Kidney (tissue), 14 donors: ENCODE measurements around the gene KLF6. TPM values are rescaled to one million over a fixed set of nuclear protein-coding genes. Genes with fewer than 3 reads are reported as not detected.

Experiments used
- DNase-seq, 5 donors: peaks; one replicate each; pipeline ENCODE4 v3.0.0-alpha.2; 2013 to 2020
- FAIRE-seq: peaks from 2 replicates; lab custom pipeline; 2012; peaks lifted over from hg19 to GRCh38; lab: Jason Lieb, UNC
- H3K27ac ChIP-seq, 2 donors: one replicate each; pipeline ENCODE4 v1.7.0; 2013; ENCODE audit warnings: low read depth in 2 of 2, low read length in 2 of 2, inconsistent platforms in 1 of 2
- H3K27me3 ChIP-seq: one replicate; pipeline ENCODE4 v1.7.1; 2013; ENCODE audit warnings: low read length, inconsistent platforms; ENCODE audit not compliant: control insufficient read depth, insufficient read depth
- H3K36me3 ChIP-seq, 3 donors: one replicate each; pipeline versions ENCODE4 v1.7.0 to v1.7.1; 2013; ENCODE audit warnings: low read length in 3 of 3, control low read depth in 1 of 3, inconsistent platforms in 1 of 3; ENCODE audit not compliant: insufficient read depth in 3 of 3, control insufficient read depth in 2 of 3
- H3K4me1 ChIP-seq, 3 donors: one replicate each; pipeline versions ENCODE4 v1.7.0 to v1.7.1; 2013; ENCODE audit warnings: low read length in 3 of 3, inconsistent platforms in 1 of 3, low read depth in 1 of 3; ENCODE audit not compliant: control insufficient read depth in 2 of 3, insufficient read depth in 2 of 3
- H3K4me3 ChIP-seq, 3 donors: one replicate each; pipeline versions ENCODE4 v1.7.0 to v1.8.1; 2013; ENCODE audit warnings: low read length in 3 of 3, control low read depth in 1 of 3, inconsistent platforms in 1 of 3
- H3K9ac ChIP-seq, 3 donors: one replicate each; pipeline versions ENCODE4 v1.7.0 to v1.7.1; 2013; ENCODE audit warnings: low read length in 3 of 3, control low read depth in 1 of 3, inconsistent platforms in 1 of 3
- H3K9me3 ChIP-seq, 3 donors: one replicate each; pipeline versions ENCODE4 v1.7.0 to v1.7.1; 2013; ENCODE audit warnings: low read length in 3 of 3, control low read depth in 1 of 3, inconsistent platforms in 1 of 3; ENCODE audit not compliant: control insufficient read depth in 2 of 3, insufficient read depth in 1 of 3
- intact Hi-C: fragments of 100-400 bp; cut with DNase I; formaldehyde crosslinking; loops from one replicate; pipeline ENCODE4 v1.11.1; 2022
- polyA plus RNA-seq: library from polyadenylated mRNA; stranded (reverse); fragments of 350-450 nt; fragmentation: Illumina TruSeq; extraction: RNeasy Lipid Tissue Mini Kit (QIAGEN cat#74804); gene quantifications from one replicate; pipeline ENCODE4 v1.2.3, GENCODE V29; 2014; ENCODE audit warnings: low read depth, low replicate concordance; ENCODE audit not compliant: insufficient read depth
- total RNA-seq: library from RNA; stranded (reverse); fragmentation: NEBNext Ultra II Directional; extraction: Animal tissue kit (Norgen Biotek cat#: 25700); gene quantifications from one replicate; pipeline ENCODE4 v1.2.1, GENCODE V29; 2021
- TF ChIP-seq, protein P1 (sequence below): IDR thresholded peaks from 3 replicates; pipeline ENCODE4 v1.5.1; 2012; ENCODE audit warnings: mild to moderate bottlenecking, moderate library complexity, borderline replicate concordance; ENCODE audit not compliant: insufficient read depth; ENCODE audit errors: extremely low read depth
- donor health status: control.
- donor health status: control.
- donor health status: control.
- donor health status: control.
- donor health status: control.
- donor health status: DM: yes; HTN: yes; CAD: no.
- donor health status: Normal renal cell carcinoma (clear cell type).

KLF6 gene
- total and polyA plus RNA-seq, 2 donors from 2014 or later = 27.8 to 230 TPM

GRCh38 chr10:3797750-3798149 lies 12.7 kb upstream of the KLF6 start:
- intact Hi-C loops = no loop called here
- H3K4me3 ChIP-seq = no peak overlapping the region
- H3K36me3 ChIP-seq = peaks cover 0 to 6% (median 0%) of the 10 kb centered on the region in 3 donors
- H3K27ac ChIP-seq = no peak overlapping the region
- no peak overlapping the region for H3K9ac ChIP-seq
- DNase-seq (no peak), FAIRE-seq (no peak)
- no peaks in the 10 kb centered on the region for H3K9me3 ChIP-seq
- no peaks in the 10 kb centered on the region for H3K27me3 ChIP-seq
- TF ChIP-seq, protein P1, sequence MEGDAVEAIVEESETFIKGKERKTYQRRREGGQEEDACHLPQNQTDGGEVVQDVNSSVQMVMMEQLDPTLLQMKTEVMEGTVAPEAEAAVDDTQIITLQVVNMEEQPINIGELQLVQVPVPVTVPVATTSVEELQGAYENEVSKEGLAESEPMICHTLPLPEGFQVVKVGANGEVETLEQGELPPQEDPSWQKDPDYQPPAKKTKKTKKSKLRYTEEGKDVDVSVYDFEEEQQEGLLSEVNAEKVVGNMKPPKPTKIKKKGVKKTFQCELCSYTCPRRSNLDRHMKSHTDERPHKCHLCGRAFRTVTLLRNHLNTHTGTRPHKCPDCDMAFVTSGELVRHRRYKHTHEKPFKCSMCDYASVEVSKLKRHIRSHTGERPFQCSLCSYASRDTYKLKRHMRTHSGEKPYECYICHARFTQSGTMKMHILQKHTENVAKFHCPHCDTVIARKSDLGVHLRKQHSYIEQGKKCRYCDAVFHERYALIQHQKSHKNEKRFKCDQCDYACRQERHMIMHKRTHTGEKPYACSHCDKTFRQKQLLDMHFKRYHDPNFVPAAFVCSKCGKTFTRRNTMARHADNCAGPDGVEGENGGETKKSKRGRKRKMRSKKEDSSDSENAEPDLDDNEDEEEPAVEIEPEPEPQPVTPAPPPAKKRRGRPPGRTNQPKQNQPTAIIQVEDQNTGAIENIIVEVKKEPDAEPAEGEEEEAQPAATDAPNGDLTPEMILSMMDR = no peak
- H3K4me1 ChIP-seq = peaks cover 0 to 7% (median 0%) of the 10 kb centered on the region in 3 donors

DNA sequence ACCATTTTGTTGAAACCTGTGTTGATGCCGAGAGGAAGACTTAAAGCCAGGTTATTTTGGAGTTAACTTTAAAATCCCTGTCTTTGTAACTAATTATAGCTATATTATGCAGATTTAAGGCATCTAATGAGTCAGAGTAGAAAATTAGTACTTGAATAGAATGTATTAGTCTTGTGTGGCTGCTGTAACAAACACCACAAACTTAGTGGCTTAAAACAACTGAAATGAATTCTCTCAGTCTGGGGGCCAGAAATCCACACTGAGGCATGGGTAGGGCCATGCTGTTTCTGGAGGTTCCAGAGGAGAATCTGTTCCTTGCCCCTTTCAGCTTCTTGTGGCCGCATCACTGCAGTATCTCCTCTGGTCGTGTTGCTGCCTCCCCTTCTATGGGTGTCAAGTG lies 8.5 kb upstream of the KLF6 start:
- Histone ChIP-seq H3K36me3 (peaks cover 0 to 13% (median 0%) of the 10 kb centered on the region in 3 donors), H3K27me3 (no peaks in the 10 kb centered on the region), H3K9me3 (peaks cover 0 to 22% (median 0%) of the 10 kb centered on the region in 3 donors), H3K4me1 (peaks cover 0 to 2% (median 0%) of the 10 kb centered on the region in 3 donors), H3K27ac (no peak overlapping the region), H3K4me3 (no peak overlapping the region), H3K9ac (no peak overlapping the region)
- no peak for FAIRE-seq
- intact Hi-C loops = no loop called here
- DNase-seq = no peak
- TF ChIP-seq, protein P1 = no peak

DNA sequence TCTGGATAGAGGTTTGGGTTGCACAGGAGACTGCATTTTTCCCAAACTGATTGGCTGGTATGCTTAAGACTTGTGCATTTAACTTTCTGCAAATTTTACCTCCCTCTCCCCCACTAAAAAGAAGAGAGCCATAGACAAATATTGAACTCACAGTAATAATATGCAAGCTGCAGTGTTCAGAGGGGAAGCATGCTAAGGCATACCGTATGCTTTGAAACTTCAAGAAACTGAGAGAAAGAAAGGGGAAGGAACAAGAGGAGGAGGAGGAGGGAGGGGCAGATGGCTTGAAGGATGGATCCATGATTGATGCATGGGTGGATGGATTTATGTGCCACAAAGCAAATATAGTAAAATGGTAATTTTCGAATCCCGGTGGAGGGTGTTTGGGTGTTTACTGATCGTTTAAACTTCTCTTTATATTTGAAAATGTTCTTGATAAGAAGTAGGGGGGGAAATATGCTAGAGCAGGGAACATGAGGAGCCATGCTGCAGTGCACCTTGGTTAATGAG lies 7.8 kb upstream of the KLF6 start:
- intact Hi-C loops = no loop called here
- DNase-seq (no peak), FAIRE-seq (no peak)
- Histone ChIP-seq H3K4me1 (peaks cover 0 to 5% (median 0%) of the 10 kb centered on the region in 3 donors), H3K9ac (no peak overlapping the region), H3K9me3 (peaks cover 0 to 22% (median 0%) of the 10 kb centered on the region in 3 donors), H3K36me3 (peaks cover 0 to 13% (median 0%) of the 10 kb centered on the region in 3 donors), H3K27me3 (no peaks in the 10 kb centered on the region), H3K4me3 (no peak overlapping the region), H3K27ac (no peak overlapping the region)
- TF ChIP-seq, protein P1 = no peak
